Hepatocyte (in vitro differentiated cells): ENCODE data around the gene SH3TC1.

Source experiments
- EZH2 ChIP-seq: fragments of 200-600 bp; sonication (generic); IDR thresholded peaks from 2 replicates; pipeline ENCODE4 v1.6.1; 2016; ENCODE audit warnings: antibody characterized with exemption, mild to moderate bottlenecking, borderline replicate concordance
- TF ChIP-seq, protein P1 (sequence below): fragments of 200-600 bp; sonication (generic); IDR thresholded peaks from 2 replicates; pipeline ENCODE4 v1.5.1; 2016; ENCODE audit warnings: antibody characterized with exemption, mild to moderate bottlenecking; ENCODE audit not compliant: poor library complexity

DNA sequence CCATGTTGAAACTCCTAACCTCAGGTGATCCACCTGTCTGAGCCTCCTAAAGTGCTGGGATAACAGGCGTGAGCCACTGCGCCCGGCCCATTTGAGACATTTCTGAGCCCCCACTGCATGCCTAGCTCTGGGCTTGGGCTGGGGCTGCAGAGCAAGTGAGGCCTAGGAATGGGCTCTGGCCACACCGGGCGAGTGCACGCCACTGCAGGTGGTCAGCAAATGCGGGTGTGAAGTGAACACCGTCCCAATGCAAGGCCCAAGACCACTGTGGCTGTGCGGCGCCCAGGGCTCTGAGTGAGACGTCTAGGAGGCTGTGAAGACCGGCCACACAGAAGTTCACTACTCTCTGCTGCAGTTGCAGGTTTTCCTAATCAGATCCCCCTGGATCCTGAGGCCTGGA is 9.5 kb downstream of the SH3TC1 start:
- TF ChIP-seq, protein P1, sequence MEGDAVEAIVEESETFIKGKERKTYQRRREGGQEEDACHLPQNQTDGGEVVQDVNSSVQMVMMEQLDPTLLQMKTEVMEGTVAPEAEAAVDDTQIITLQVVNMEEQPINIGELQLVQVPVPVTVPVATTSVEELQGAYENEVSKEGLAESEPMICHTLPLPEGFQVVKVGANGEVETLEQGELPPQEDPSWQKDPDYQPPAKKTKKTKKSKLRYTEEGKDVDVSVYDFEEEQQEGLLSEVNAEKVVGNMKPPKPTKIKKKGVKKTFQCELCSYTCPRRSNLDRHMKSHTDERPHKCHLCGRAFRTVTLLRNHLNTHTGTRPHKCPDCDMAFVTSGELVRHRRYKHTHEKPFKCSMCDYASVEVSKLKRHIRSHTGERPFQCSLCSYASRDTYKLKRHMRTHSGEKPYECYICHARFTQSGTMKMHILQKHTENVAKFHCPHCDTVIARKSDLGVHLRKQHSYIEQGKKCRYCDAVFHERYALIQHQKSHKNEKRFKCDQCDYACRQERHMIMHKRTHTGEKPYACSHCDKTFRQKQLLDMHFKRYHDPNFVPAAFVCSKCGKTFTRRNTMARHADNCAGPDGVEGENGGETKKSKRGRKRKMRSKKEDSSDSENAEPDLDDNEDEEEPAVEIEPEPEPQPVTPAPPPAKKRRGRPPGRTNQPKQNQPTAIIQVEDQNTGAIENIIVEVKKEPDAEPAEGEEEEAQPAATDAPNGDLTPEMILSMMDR: no peak
- no peak for TF ChIP-seq EZH2
